Measurements from ENCODE around the gene MRPL45. TPM values are rescaled to one million over a fixed set of nuclear protein-coding genes. Genes with fewer than 3 reads are reported as not detected.

MRPL45 gene
- total and polyA plus RNA-seq, 2 donors (not counting 1 experiment from before 2014, with no cell fraction given), result 13.1 to 17.6 TPM

DNA sequence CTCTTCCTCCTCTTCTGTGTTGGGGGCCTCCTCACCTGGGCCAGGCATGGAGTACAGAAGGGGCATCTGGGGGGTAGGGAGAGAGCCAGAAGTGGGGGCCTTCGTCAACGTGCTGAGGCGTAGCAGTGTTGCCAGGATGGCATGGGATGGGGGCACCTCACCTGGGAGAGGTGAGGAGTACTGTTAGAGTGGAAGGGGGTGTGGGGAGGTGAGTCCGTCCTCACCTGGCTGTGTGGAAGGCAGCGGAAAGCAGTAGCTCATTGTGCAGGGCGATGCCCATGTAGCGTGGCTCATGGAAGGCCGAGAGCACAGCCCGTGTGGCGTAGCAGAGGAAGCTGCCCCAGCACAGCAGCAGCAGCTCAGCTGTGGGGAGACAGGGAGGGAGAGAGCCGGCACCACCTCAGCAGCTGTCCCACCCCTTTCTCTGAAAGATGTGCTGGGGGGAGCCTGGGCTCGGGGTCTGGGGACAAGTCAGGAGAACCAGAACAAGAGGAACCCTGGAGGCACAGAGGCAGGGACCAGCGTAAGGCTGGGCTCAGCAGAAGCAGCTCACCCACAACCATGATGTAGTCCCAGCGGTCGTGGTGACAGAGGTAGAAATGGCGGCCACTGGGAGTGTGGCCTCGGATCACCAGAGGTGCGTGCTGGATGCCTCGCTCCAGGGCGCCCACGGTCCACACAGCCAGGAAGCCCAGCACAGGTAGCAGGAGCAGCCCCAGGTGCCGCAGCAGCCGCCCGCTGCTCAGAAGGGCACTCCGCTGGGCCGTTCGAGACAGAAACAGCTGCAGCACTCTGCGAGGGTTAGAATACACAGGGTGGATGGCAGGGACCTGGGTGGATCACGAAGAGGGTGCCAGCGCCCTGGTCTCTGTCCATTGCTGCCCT is 37.8 kb downstream of the MRPL45 start:
- CTCF ChIA-PET, result interaction anchor here (1.3 to 2.4 kb wide), 2 partner anchors 12 to 80 kb away, joined by 3 to 10 read pairs; no protein-coding TSS in a partner anchor

DNA sequence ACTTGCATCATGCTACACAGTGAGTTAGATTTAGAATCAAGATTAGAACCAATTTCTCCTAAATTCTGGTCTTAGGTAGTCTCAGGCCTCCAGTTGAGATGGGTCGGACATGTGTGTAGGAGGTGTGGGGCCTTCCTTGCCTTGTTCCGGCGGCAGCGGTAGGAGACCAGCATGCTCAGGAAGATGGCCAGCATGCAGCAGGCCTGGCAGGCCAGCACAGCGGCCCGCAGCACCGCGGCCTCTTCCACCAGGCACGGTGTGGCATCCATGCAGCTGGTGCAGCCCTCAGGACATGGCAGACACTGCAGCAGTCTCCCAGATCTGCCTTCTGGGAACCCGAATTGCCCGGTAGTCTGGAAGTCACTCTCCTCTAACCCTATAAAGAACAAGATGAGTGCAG is 39.9 kb downstream of the MRPL45 start:
- Histone ChIP-seq H3K9me3 (ENCODE audit: control extremely low read depth in 1 of 3, control insufficient read depth in 2 of 3, insufficient read depth in 1 of 3, low read length in 2 of 3) (no peaks in the 10 kb centered on the region), H4K20me1 (ENCODE audit: control insufficient read depth, insufficient read depth, low read length, poor library complexity, severe bottlenecking) (no peaks in the 10 kb centered on the region), H3K27ac (ENCODE audit: low read length in 2 of 2) (no peak overlapping the region), H3K36me3 (replicated peaks in 1 of 2; ENCODE audit: control extremely low read depth in 1 of 2, control insufficient read depth in 1 of 2, extremely low read depth in 1 of 2, insufficient read depth in 2 of 2, low read length in 1 of 2) (no peaks in the 10 kb centered on the region), H3K79me2 (ENCODE audit: control insufficient read depth, insufficient read depth, low read length) (no peaks in the 10 kb centered on the region), H3K4me3 (ENCODE audit: control extremely low read depth in 1 of 5, extremely low read depth in 1 of 5, insufficient read depth in 1 of 5, low read depth in 2 of 5, low read length in 4 of 5) (no peak overlapping the region), H3K27me3 (replicated peaks in 1 of 4; ENCODE audit: control extremely low read depth in 1 of 4, control insufficient read depth in 3 of 4, insufficient read depth in 4 of 4, low read length in 3 of 4) (peaks cover 0 to 4% (median 0%) of the 10 kb centered on the region in 4 experiments), H3K9ac (ENCODE audit: low read length) (no peak overlapping the region), H3K4me1 (ENCODE audit: control insufficient read depth in 2 of 2, insufficient read depth in 2 of 2, low read length in 2 of 2) (no peaks in the 10 kb centered on the region), H3K4me2 (replicated peaks; ENCODE audit: low read depth, low read length, poor library complexity, severe bottlenecking) (no peak overlapping the region), H2AFZ (ENCODE audit: insufficient read depth, low read depth, low read length, poor library complexity, severe bottlenecking) (no peak overlapping the region)
- Mint-ChIP-seq H3K9me3 (ENCODE audit: insufficient read depth) (no peaks in the 10 kb centered on the region), H3K4me3 (no peak overlapping the region), H3K4me1 (no peaks in the 10 kb centered on the region), H3K27me3 (peaks cover 7% of the 10 kb centered on the region), H3K27ac (no peak overlapping the region)
- intact Hi-C loops (cut with micrococcal nuclease), result no loop called here
- no peak for DNase-seq
- ChIA-PET POLR2A (no interaction called here), CTCF (interaction anchor here (1.2 kb wide), 1 partner anchor 11 kb away, joined by 3 read pairs; no protein-coding TSS in a partner anchor)
- WGBS (ENCODE audit: insufficient coverage), result 97% methylated on average over 10 of the region's 11 CpGs
- TF ChIP-seq, protein P1, sequence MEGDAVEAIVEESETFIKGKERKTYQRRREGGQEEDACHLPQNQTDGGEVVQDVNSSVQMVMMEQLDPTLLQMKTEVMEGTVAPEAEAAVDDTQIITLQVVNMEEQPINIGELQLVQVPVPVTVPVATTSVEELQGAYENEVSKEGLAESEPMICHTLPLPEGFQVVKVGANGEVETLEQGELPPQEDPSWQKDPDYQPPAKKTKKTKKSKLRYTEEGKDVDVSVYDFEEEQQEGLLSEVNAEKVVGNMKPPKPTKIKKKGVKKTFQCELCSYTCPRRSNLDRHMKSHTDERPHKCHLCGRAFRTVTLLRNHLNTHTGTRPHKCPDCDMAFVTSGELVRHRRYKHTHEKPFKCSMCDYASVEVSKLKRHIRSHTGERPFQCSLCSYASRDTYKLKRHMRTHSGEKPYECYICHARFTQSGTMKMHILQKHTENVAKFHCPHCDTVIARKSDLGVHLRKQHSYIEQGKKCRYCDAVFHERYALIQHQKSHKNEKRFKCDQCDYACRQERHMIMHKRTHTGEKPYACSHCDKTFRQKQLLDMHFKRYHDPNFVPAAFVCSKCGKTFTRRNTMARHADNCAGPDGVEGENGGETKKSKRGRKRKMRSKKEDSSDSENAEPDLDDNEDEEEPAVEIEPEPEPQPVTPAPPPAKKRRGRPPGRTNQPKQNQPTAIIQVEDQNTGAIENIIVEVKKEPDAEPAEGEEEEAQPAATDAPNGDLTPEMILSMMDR (IDR thresholded peaks at IDR 0.05), result no peak
- no peak for TF ChIP-seq EZH2 (IDR thresholded peaks at IDR 0.05; ENCODE audit: borderline replicate concordance, insufficient read depth, low read depth, low read length, poor library complexity, severe bottlenecking)
- no peak for ATAC-seq (ENCODE audit: low read depth)

More for the DNA sequence above, 37.8 kb downstream of the MRPL45 start:
- no peak overlapping the region for H3K4me3 ChIP-seq (ENCODE audit: control extremely low read depth in 1 of 5, extremely low read depth in 1 of 5, insufficient read depth in 1 of 5, low read depth in 2 of 5, low read length in 4 of 5)
- H3K9ac ChIP-seq (ENCODE audit: low read length), result no peak overlapping the region
- no peak overlapping the region for H3K27ac Mint-ChIP-seq
- no peak overlapping the region for H3K27ac ChIP-seq (ENCODE audit: low read length in 2 of 2)
- no peak overlapping the region for H3K4me3 Mint-ChIP-seq
- intact Hi-C loops (cut with micrococcal nuclease), result no loop called here
- no peak overlapping the region for H3K4me2 ChIP-seq (replicated peaks; ENCODE audit: low read depth, low read length, poor library complexity, severe bottlenecking)
- no peaks in the 10 kb centered on the region for H3K79me2 ChIP-seq (ENCODE audit: control insufficient read depth, insufficient read depth, low read length)
- POLR2A ChIA-PET, result no interaction called here
- DNase-seq (no peak), ATAC-seq (ENCODE audit: low read depth) (no peak)
- 90% methylated on average over 26 of the region's 30 CpGs for WGBS (ENCODE audit: insufficient coverage)
- H4K20me1 ChIP-seq (ENCODE audit: control insufficient read depth, insufficient read depth, low read length, poor library complexity, severe bottlenecking), result no peaks in the 10 kb centered on the region
- no peaks in the 10 kb centered on the region for H3K9me3 ChIP-seq (ENCODE audit: control extremely low read depth in 1 of 3, control insufficient read depth in 2 of 3, insufficient read depth in 1 of 3, low read length in 2 of 3)
- peaks cover 15% of the 10 kb centered on the region for H3K27me3 Mint-ChIP-seq
- TF ChIP-seq EZH2 (IDR thresholded peaks at IDR 0.05; ENCODE audit: borderline replicate concordance, insufficient read depth, low read depth, low read length, poor library complexity, severe bottlenecking), result no peak
- TF ChIP-seq, protein P1 (IDR thresholded peaks at IDR 0.05), result no peak
- H3K27me3 ChIP-seq (replicated peaks in 1 of 4; ENCODE audit: control extremely low read depth in 1 of 4, control insufficient read depth in 3 of 4, insufficient read depth in 4 of 4, low read length in 3 of 4), result peaks cover 0 to 8% (median 3%) of the 10 kb centered on the region in 4 experiments
- H3K4me1 Mint-ChIP-seq, result no peaks in the 10 kb centered on the region
- H3K9me3 Mint-ChIP-seq (ENCODE audit: insufficient read depth), result no peaks in the 10 kb centered on the region
- H3K4me1 ChIP-seq (ENCODE audit: control insufficient read depth in 2 of 2, insufficient read depth in 2 of 2, low read length in 2 of 2), result no peaks in the 10 kb centered on the region
- H2AFZ ChIP-seq (ENCODE audit: insufficient read depth, low read depth, low read length, poor library complexity, severe bottlenecking), result no peak overlapping the region
- no peaks in the 10 kb centered on the region for H3K36me3 ChIP-seq (replicated peaks in 1 of 2; ENCODE audit: control extremely low read depth in 1 of 2, control insufficient read depth in 1 of 2, extremely low read depth in 1 of 2, insufficient read depth in 2 of 2, low read length in 1 of 2)

Measured in B cell (primary cell).